ENCODE data around the gene SH3RF3.

DNA sequence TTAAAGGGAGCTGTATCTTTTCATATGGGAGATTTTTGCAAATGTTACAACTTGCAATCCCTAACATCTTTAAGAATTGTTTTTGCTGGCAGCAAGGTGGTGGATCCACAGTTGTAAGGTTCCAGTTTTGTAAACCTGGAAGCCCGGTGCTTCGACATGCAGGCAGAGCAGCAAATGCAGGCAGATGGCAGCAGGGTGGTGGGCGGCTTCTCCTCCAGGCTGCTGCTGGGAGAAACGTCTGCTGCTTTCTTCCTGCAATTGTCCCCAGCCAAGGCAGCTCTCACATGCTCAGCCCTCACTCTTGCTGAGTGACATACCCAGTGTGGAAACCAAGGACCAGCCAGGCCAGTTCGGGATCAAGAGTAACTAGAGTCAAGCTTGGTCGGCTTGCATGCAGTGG is 318.8 kb downstream of the SH3RF3 start:
- TF ChIP-seq YY1 (IDR thresholded peaks at IDR 0.05; ENCODE audit: insufficient read depth, insufficient read length) (no peak), ZNF274 (IDR thresholded peaks at IDR 0.05; ENCODE audit: low read depth, low read length) (no peak)

Measured in NT2/D1 (cell line).